Common myeloid progenitor, CD34-positive (primary cell): ENCODE results near the gene LRRC8A.
"Not testable (repeated sequence)": the region's sequence is repeated elsewhere in the genome, so short reads cannot be mapped to it uniquely, and the experiment has no call there.

Experiments used
- CTCF ChIA-PET: fragments of 350-600 bp; sonication (Branson Sonifier 250); formaldehyde crosslinking; loops from one replicate; lab custom pipeline; 2021; ENCODE audit warnings: antibody characterized with exemption; lab: Charles Lee
- POLR2A ChIA-PET: fragments of 350-600 bp; sonication (Branson Sonifier 250); formaldehyde crosslinking; loops from one replicate; lab custom pipeline; 2021; ENCODE audit warnings: antibody characterized with exemption; lab: Charles Lee
- DNase-seq, 3 donors: peaks; one replicate each; pipeline versions ENCODE4 v3.0.0 to v3.0.0-alpha.2; 2013
- H3K27ac ChIP-seq, 2 experiments: 1 replicate in 1 of 2; 2 replicates in 1 of 2; pipeline ENCODE4 v1.7.0; 2013; ENCODE audit warnings: inconsistent platforms in 2 of 2, low read length in 2 of 2, mild to moderate bottlenecking in 2 of 2, low read depth in 1 of 2, moderate library complexity in 1 of 2; ENCODE audit not compliant: severe bottlenecking in 2 of 2, insufficient read depth in 1 of 2, poor library complexity in 1 of 2
- H3K27me3 ChIP-seq, 5 experiments: replicated peaks in 2 of 5; 1 replicate in 3 of 5; 2 replicates in 2 of 5; pipeline versions ENCODE4 v1.6.1 to v1.7.0; 2013; ENCODE audit warnings: low read length in 4 of 5, mild to moderate bottlenecking in 2 of 5, moderate library complexity in 2 of 5, inconsistent platforms in 1 of 5; ENCODE audit not compliant: insufficient read depth in 5 of 5, control insufficient read depth in 4 of 5
- H3K36me3 ChIP-seq, 4 experiments: 1 replicate in 2 of 4; 2 replicates in 2 of 4; pipeline versions ENCODE4 v1.6.1 to v1.7.0; 2013; ENCODE audit warnings: low read length in 3 of 4, control low read depth in 1 of 4, mild to moderate bottlenecking in 1 of 4; ENCODE audit not compliant: control insufficient read depth in 4 of 4, insufficient read depth in 4 of 4
- H3K4me1 ChIP-seq, 4 experiments: 1 replicate in 3 of 4; 2 replicates in 1 of 4; pipeline versions ENCODE4 v1.6.1 to v1.7.1; 2013; ENCODE audit warnings: low read length in 3 of 4, mild to moderate bottlenecking in 3 of 4, control low read depth in 1 of 4, inconsistent platforms in 1 of 4, moderate library complexity in 1 of 4; ENCODE audit not compliant: control insufficient read depth in 4 of 4, insufficient read depth in 4 of 4; ENCODE audit errors: control extremely low read depth in 1 of 4
- H3K4me3 ChIP-seq, 7 experiments: 1 replicate in 4 of 7; 2 replicates in 3 of 7; pipeline versions ENCODE4 v1.5.1 to v1.7.0; 2013; ENCODE audit warnings: mild to moderate bottlenecking in 7 of 7, low read length in 6 of 7, moderate library complexity in 6 of 7, inconsistent platforms in 2 of 7, low read depth in 2 of 7, control low read depth in 1 of 7; ENCODE audit not compliant: insufficient read depth in 4 of 7, control insufficient read depth in 1 of 7; ENCODE audit errors: extremely low read depth in 1 of 7
- H3K9me3 ChIP-seq, 5 experiments: 1 replicate in 4 of 5; 2 replicates in 1 of 5; pipeline versions ENCODE4 v1.6.1 to v1.7.1; 2013; ENCODE audit warnings: low read length in 4 of 5, mild to moderate bottlenecking in 2 of 5, inconsistent platforms in 1 of 5, low read depth in 1 of 5, moderate library complexity in 1 of 5; ENCODE audit not compliant: control insufficient read depth in 4 of 5, insufficient read depth in 2 of 5; ENCODE audit errors: control extremely low read depth in 1 of 5
- WGBS: methylation state at CpG from one replicate; pipeline ENCODE4 v1.1.5; 2013; ENCODE audit not compliant: insufficient coverage; 5-methylcytosine and 5-hydroxymethylcytosine counted together

Gene LRRC8A

GRCh38 chr9:128940271-128940921, 58.5 kb downstream of the LRRC8A start:
- 89% methylated on average over 12 of the region's 15 CpGs for WGBS
- H3K27me3 ChIP-seq = no peaks in the 10 kb centered on the region
- CTCF ChIA-PET = no interaction called here
- no peak for DNase-seq
- no peak overlapping the region for H3K4me3 ChIP-seq
- peaks cover 0 to 25% (median 6%) of the 10 kb centered on the region in 4 experiments for H3K4me1 ChIP-seq
- H3K27ac ChIP-seq = no peak overlapping the region
- POLR2A ChIA-PET = no interaction called here
- H3K9me3 ChIP-seq = no peaks in the 10 kb centered on the region
- peaks cover 0 to 4% (median 0%) of the 10 kb centered on the region in 4 experiments for H3K36me3 ChIP-seq

- Histone ChIP-seq H3K4me1 (peaks cover 0 to 28% (median 6%) of the 10 kb centered on the region in 4 experiments), H3K9me3 (no peaks in the 10 kb centered on the region), H3K36me3 (peaks cover 0 to 10% (median 2%) of the 10 kb centered on the region in 4 experiments), H3K4me3 (no peak overlapping the region), H3K27ac (no peak overlapping the region), H3K27me3 (no peaks in the 10 kb centered on the region)
- CTCF ChIA-PET = interaction anchor here (0.7 kb wide), 1 partner anchor 13 kb away, joined by 3 read pairs; no protein-coding TSS in a partner anchor
- POLR2A ChIA-PET = no interaction called here
- no peak for DNase-seq
- 99% methylated on average over 10 of the region's 12 CpGs for WGBS
Measured at GRCh38 chr9:128940946-128941755, 59.2 kb downstream of the LRRC8A start.

GRCh38 chr9:128943832-128944620, 62.1 kb downstream of the LRRC8A start:
- H3K4me1 ChIP-seq = peaks cover 0 to 44% (median 20%) of the 10 kb centered on the region in 4 experiments
- ChIA-PET POLR2A (no interaction called here), CTCF (interaction anchor here (1.2 to 1.3 kb wide), 3 partner anchors 13 to 19 kb away, joined by 3 to 6 read pairs (median 3); no protein-coding TSS in a partner anchor)

GRCh38 chr9:128944966-128945365, 63.0 kb downstream of the LRRC8A start:
- H3K27ac ChIP-seq, H3K9me3 ChIP-seq, DNase-seq, POLR2A ChIA-PET, H3K4me3 ChIP-seq, H3K27me3 ChIP-seq: not testable (repeated sequence)
- H3K36me3 ChIP-seq = peaks cover 0 to 10% (median 3%) of the 10 kb centered on the region in 4 experiments
- H3K4me1 ChIP-seq = peaks cover 0 to 44% (median 20%) of the 10 kb centered on the region in 4 experiments
- 95% methylated on average over 6 of the region's 7 CpGs for WGBS
- CTCF ChIA-PET = interaction anchor here (0.8 kb wide), 1 partner anchor 125 kb away, joined by 3 read pairs; no protein-coding TSS in a partner anchor

More at GRCh38 chr9:128943832-128944620, 62.1 kb downstream of the LRRC8A start:
- H3K36me3 ChIP-seq = peaks cover 0 to 10% (median 2%) of the 10 kb centered on the region in 4 experiments
- H3K4me3 ChIP-seq = no peak overlapping the region
- no peaks in the 10 kb centered on the region for H3K27me3 ChIP-seq
- no peak for DNase-seq
- WGBS = 100% methylated on average over 6 of the region's 7 CpGs
- H3K9me3 ChIP-seq = no peaks in the 10 kb centered on the region
- H3K27ac ChIP-seq = no peak overlapping the region

GRCh38 chr9:128945798-128946501, 64.0 kb downstream of the LRRC8A start:
- Histone ChIP-seq H3K4me3 (no peak overlapping the region), H3K4me1 (peaks cover 0 to 41% (median 20%) of the 10 kb centered on the region in 4 experiments), H3K27me3 (no peaks in the 10 kb centered on the region), H3K36me3 (peaks cover 0 to 16% (median 7%) of the 10 kb centered on the region in 4 experiments), H3K9me3 (no peaks in the 10 kb centered on the region), H3K27ac (no peak overlapping the region)
- WGBS = over 99% methylated on average over 17 of the region's 19 CpGs
- no peak for DNase-seq
- CTCF ChIA-PET = interaction anchor here (0.6 to 0.8 kb wide), 2 partner anchors 126 to 254 kb away, joined by 3 read pairs; no protein-coding TSS in a partner anchor
- POLR2A ChIA-PET = no interaction called here

GRCh38 chr9:128946571-128947276, 64.8 kb downstream of the LRRC8A start:
- ChIA-PET POLR2A (no interaction called here), CTCF (no interaction called here)
- H3K36me3 ChIP-seq = peaks cover 0 to 16% (median 7%) of the 10 kb centered on the region in 4 experiments
- peak overlapping the region; percentile 73 to 97 (median 93) for H3K4me3 ChIP-seq
- DNase-seq = peak in 1 of 3 donors; percentile 3
- H3K9me3 ChIP-seq = no peaks in the 10 kb centered on the region
- H3K27me3 ChIP-seq = no peaks in the 10 kb centered on the region
- H3K27ac ChIP-seq = peak overlapping the region; percentile 75 to 88
- 41% methylated on average over 26 of the region's 30 CpGs for WGBS
- H3K4me1 ChIP-seq = peaks cover 0 to 39% (median 20%) of the 10 kb centered on the region in 4 experiments
